Body of pancreas (tissue), 4 donors: ENCODE results near the gene PLCB1. TPM values are rescaled to one million over a fixed set of nuclear protein-coding genes. Genes with fewer than 3 reads are reported as not detected.

Source experiments
- ATAC-seq: fragments of 150-250 bp; one replicate; pipeline ENCODE4 v1.9.1; 2016
- DNase-seq, 4 donors: peaks; one replicate each; pipeline ENCODE4 v3.0.0-alpha.2; 2019
- H3K27ac ChIP-seq, 4 donors: fragments of 200-600 bp; sonication (generic); 1 replicate in 3 of 4; 2 replicates in 1 of 4; pipeline versions ENCODE4 v1.5.1 to v1.6.1; 2016 to 2019; ENCODE audit warnings: mild to moderate bottlenecking in 1 of 4, mixed read lengths in 1 of 4, moderate library complexity in 1 of 4
- H3K27me3 ChIP-seq, 2 donors: fragments of 200-600 bp; sonication (generic); one replicate each; pipeline ENCODE4 v1.6.0; 2016; ENCODE audit warnings: mild to moderate bottlenecking in 1 of 2
- H3K36me3 ChIP-seq, 2 donors: fragments of 200-600 bp; sonication (generic); replicated peaks in 1 of 2; 2 replicates each; pipeline ENCODE4 v1.5.1; 2016; ENCODE audit warnings: low read depth in 2 of 2; ENCODE audit not compliant: insufficient read depth in 1 of 2
- H3K4me1 ChIP-seq: fragments of 200-600 bp; sonication (generic); one replicate; pipeline ENCODE4 v1.6.0; 2016
- H3K4me3 ChIP-seq, 2 donors: fragments of 200-600 bp; sonication (generic); 1 replicate in 1 of 2; 2 replicates in 1 of 2; pipeline ENCODE4 v1.5.1; 2016 to 2019
- H3K9me3 ChIP-seq, 3 donors: fragments of 200-600 bp; sonication (generic); 1 replicate in 2 of 3; 2 replicates in 1 of 3; pipeline ENCODE4 v1.5.1; 2016
- POLR2A ChIP-seq, 3 donors: fragments of 450-650 bp; IDR thresholded peaks; one replicate each; pipeline ENCODE4 v1.6.1; 2016; ENCODE audit warnings: antibody characterized with exemption in 3 of 3, mild to moderate bottlenecking in 2 of 3
- WGBS, 2 donors: methylation state at CpG; one replicate each; pipeline ENCODE4 v1.1.5; 2017; 5-methylcytosine and 5-hydroxymethylcytosine counted together
- intact Hi-C: fragments of 100-400 bp; cut with DNase I; formaldehyde crosslinking; loops from one replicate; pipeline ENCODE4 v1.15.1; 2023
- total RNA-seq, 2 donors: library from RNA; depleted of rRNA; stranded (reverse); fragments of >200 nt; gene quantifications; one replicate each; pipeline ENCODE4 v1.1.0, GENCODE V29; 2016
- TF ChIP-seq, protein P1 (sequence below), 7 experiments: fragments of 450-650 bp in 4 of 7; fragments of 200-600 bp in 3 of 7; sonication (generic) in 3 of 7; IDR thresholded peaks; one replicate each; pipeline ENCODE4 v1.5.1; 2016 to 2019; ENCODE audit warnings: antibody characterized with exemption in 7 of 7

The PLCB1 gene
- total RNA-seq, 2 donors from 2014 or later: 32.9 to 46.1 TPM

DNA sequence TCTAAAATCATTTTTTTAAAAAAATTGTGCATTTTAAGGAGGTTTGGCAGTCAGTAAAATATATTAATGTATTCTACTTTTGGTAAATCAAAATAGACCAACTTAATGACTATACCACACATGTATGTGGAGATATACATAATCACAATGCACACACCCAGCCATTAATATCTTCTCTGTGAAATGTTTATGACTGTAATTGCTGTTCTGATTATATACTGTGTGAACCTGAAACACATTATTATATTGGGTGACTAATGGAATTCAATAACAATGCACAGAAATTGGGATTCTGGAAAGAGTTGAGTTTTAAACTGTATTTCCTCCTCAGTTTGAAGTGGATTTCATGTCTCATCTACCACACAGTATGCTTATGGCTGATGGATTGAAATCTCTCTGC lies 233.6 kb downstream of the PLCB1 start:
- Histone ChIP-seq H3K36me3 (no peaks in the 10 kb centered on the region), H3K9me3 (no peaks in the 10 kb centered on the region), H3K27ac (no peak overlapping the region), H3K27me3 (no peaks in the 10 kb centered on the region), H3K4me1 (peaks cover 17% of the 10 kb centered on the region), H3K4me3 (no peak overlapping the region)
- no peak for TF ChIP-seq POLR2A (IDR thresholded peaks at IDR 0.05)
- TF ChIP-seq, protein P1, sequence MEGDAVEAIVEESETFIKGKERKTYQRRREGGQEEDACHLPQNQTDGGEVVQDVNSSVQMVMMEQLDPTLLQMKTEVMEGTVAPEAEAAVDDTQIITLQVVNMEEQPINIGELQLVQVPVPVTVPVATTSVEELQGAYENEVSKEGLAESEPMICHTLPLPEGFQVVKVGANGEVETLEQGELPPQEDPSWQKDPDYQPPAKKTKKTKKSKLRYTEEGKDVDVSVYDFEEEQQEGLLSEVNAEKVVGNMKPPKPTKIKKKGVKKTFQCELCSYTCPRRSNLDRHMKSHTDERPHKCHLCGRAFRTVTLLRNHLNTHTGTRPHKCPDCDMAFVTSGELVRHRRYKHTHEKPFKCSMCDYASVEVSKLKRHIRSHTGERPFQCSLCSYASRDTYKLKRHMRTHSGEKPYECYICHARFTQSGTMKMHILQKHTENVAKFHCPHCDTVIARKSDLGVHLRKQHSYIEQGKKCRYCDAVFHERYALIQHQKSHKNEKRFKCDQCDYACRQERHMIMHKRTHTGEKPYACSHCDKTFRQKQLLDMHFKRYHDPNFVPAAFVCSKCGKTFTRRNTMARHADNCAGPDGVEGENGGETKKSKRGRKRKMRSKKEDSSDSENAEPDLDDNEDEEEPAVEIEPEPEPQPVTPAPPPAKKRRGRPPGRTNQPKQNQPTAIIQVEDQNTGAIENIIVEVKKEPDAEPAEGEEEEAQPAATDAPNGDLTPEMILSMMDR (IDR thresholded peaks at IDR 0.05): no peak
- no peak for ATAC-seq
- intact Hi-C loops: no loop called here
- no peak for DNase-seq

DNA sequence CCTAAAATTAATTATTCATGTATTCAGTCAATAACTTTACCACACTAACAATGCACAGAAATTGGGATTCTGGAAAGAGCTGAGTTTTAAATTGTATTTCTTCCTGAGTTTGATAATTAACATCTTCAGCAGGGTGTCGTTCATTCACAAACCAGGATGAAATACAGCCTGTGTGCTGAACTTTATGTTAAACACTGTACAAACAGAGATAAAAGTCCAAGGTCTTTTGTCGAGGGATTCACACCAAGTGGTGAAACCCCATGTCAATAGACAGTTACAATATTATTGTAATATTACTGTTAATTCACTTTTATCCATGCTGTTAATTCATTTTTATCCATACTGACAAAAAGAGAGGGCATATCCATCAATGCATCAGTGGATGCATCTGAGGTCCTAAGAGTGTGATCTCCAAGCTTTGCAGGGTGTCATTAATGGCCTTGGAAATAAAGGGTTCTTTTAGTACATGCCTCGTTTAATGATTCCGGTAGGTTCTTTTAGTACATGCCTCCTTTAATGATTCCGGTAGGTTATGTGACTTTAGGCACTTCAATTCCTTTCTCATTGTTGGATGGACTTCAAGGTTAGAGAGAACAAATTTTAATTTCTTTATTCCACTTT lies 234.3 kb downstream of the PLCB1 start:
- peaks cover 10% of the 10 kb centered on the region for H3K4me1 ChIP-seq
- no peaks in the 10 kb centered on the region for H3K27me3 ChIP-seq
- DNase-seq (no peak), ATAC-seq (no peak)
- TF ChIP-seq, protein P1 (IDR thresholded peaks at IDR 0.05): no peak
- no peak for TF ChIP-seq POLR2A (IDR thresholded peaks at IDR 0.05)
- no peak overlapping the region for H3K27ac ChIP-seq
- whole genome bisulfite sequencing, 2 donors: 58 to 61% methylated on average over 5 of the region's 5 CpGs
- H3K36me3 ChIP-seq: no peaks in the 10 kb centered on the region
- no peak overlapping the region for H3K4me3 ChIP-seq
- intact Hi-C loops: no loop called here
- no peaks in the 10 kb centered on the region for H3K9me3 ChIP-seq

DNA sequence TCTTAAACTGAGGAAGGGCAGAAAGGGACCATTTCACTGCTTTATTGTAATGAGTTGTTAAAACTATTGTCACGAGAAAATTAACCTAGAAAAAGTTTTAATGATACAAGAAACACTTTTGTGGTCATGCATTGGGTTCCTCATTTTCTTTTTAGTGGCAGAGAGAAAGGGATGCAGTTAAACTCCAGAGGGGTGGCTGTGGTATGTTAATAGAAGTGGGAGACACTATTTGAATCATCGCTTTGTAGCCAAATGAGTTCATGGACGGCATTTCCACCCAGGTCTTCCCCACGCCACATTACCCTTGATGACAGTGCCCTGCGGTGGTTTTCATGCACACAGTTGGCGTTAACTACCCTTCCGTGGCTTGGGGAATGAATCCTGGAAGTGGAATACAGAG lies 235.6 kb downstream of the PLCB1 start:
- intact Hi-C loops: no loop called here
- Histone ChIP-seq H3K27ac (no peak overlapping the region), H3K27me3 (no peaks in the 10 kb centered on the region), H3K9me3 (no peaks in the 10 kb centered on the region), H3K4me3 (no peak overlapping the region), H3K4me1 (peaks cover 2% of the 10 kb centered on the region), H3K36me3 (no peaks in the 10 kb centered on the region)
- 84 to 93% methylated on average over 7 of the region's 7 CpGs for WGBS, 2 donors
- DNase-seq (no peak), ATAC-seq (no peak)
- TF ChIP-seq, protein P1 (IDR thresholded peaks at IDR 0.05): no peak

DNA sequence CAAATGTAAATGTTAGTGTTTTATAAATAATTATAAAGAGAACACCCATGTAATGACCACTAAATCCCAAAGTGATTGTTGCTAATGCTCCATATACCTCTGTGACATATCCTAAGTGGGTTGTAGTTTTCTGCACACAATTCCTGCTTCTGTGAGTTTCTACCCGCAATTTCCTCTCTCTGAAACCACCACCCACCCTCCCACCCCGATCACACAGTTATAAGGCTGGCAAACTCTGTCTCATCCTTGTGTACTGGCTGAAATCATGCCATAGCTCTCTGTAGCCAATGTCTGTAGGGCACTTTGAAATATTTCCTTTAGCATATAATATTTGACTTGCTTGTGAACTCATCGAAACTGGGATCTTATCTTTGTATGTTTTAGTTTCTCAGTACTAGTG lies 236.6 kb downstream of the PLCB1 start:
- 62 to 82% methylated on average over 3 of the region's 3 CpGs for WGBS, 2 donors
- Histone ChIP-seq H3K4me3 (no peak overlapping the region), H3K36me3 (no peaks in the 10 kb centered on the region), H3K9me3 (no peaks in the 10 kb centered on the region), H3K27ac (no peak overlapping the region), H3K27me3 (no peaks in the 10 kb centered on the region), H3K4me1 (no peaks in the 10 kb centered on the region)
- DNase-seq (no peak), ATAC-seq (no peak)
- TF ChIP-seq POLR2A (IDR thresholded peaks at IDR 0.05): no peak
- TF ChIP-seq, protein P1 (IDR thresholded peaks at IDR 0.05): no peak
- intact Hi-C loops: no loop called here

DNA sequence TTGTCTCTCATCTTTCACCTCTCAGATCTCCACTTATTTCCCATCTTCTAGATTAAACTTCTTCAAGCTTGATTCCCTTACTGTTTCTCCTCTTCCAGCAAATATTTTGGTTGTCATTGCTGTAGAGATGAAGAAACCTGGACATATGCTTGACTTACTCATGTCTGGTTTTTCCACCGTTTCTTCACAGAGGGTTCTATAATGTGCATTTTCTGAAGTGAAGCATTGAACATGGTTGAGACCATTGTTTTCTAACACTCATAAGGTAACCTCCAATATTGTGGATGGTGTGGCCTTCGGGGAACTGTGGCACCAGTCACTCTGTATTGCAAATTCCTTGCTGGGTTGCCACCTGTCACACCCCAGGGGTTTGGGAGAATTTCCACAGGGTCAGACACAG lies 237.2 kb downstream of the PLCB1 start:
- Histone ChIP-seq H3K9me3 (no peaks in the 10 kb centered on the region), H3K27ac (no peak overlapping the region), H3K27me3 (no peaks in the 10 kb centered on the region), H3K4me3 (no peak overlapping the region), H3K4me1 (no peaks in the 10 kb centered on the region), H3K36me3 (no peaks in the 10 kb centered on the region)
- intact Hi-C loops: no loop called here
- no peak for DNase-seq
- TF ChIP-seq POLR2A (IDR thresholded peaks at IDR 0.05): no peak
- TF ChIP-seq, protein P1 (IDR thresholded peaks at IDR 0.05): no peak
- 93 to 98% methylated on average over 2 of the region's 2 CpGs for WGBS, 2 donors
- no peak for ATAC-seq
